ENCODE measurements around the gene GATAD2A.

- TF ChIP-seq POLR2A (IDR thresholded peaks at IDR 0.05; ENCODE audit: low read depth, low read length) (no peak), POLR2AphosphoS5 (IDR thresholded peaks at IDR 0.05; ENCODE audit: low read depth, low read length) (no peak)
Observed at GRCh38 chr19:19461306-19461670, 55.8 kb downstream of the GATAD2A start.
